IPS-18c (cell line): ENCODE measurements around the gene TBC1D19.

Experiments used
- H3K4me3 ChIP-seq: 2 replicates; pipeline ENCODE4 v1.7.0; 2013; ENCODE audit warnings: low read depth, mild to moderate bottlenecking, low read length, moderate library complexity; ENCODE audit not compliant: insufficient read depth
- H3K9me3 ChIP-seq: one replicate; pipeline ENCODE4 v1.6.1; 2013; ENCODE audit warnings: mild to moderate bottlenecking, low read length, moderate library complexity; ENCODE audit not compliant: control insufficient read depth, insufficient read depth

Gene TBC1D19

DNA sequence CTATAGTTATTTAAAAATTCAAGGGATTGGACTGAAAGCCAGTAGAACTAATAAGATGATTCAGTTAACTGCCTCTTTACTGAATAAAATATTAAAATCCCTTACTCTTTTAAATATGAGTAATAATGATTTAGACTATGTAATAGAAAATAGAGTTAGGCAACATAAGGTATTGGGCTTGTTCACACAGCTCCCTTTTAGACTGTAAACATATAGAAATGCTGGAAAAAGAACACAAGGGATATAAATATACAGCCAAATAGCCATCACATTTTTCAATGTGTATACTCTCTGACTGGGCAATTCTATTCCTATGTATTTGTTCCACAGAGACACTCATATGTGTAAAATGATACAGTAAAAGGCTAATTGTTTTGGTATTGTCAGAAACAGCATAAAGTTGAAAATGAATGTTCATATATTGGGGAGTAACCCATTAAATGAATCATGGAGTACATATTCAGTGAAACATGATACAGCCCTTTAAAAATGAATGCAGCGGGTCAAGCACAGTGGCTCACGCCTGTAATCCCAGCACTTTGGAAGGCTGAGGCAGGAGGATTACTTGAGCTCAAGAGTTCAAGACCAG lies 129.8 kb downstream of the TBC1D19 start:
- Histone ChIP-seq H3K4me3 (no peak overlapping the region), H3K9me3 (no peaks in the 10 kb centered on the region)

DNA sequence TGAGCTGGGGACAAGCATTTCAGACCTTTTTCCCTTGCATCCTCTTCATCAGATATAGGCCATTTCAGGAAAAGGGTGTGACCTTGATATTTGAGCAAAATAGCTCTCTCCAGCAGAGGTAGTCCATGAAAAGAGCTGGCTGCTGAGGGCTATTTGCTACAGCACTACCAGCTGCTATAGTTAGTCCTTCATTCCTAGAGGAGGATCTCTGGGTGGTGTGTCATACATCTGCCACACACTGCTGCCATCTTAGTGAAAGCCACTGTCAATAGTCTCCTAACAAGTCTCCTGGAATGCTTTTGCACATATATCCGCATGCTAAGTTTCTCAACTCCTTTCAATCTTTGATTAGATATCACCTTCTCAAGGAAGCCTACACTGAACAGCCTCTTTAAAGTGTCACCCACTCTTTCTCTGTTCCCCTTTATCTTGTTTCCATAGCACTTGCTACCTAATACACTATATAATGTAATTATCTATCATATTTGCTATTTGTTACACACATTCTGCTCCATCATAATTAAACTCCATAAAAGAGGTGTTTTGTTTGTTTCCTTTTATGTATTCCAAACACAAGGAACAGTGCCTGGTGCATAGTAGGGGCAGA lies 131.9 kb downstream of the TBC1D19 start:
- no peaks in the 10 kb centered on the region for H3K9me3 ChIP-seq
- H3K4me3 ChIP-seq: no peak overlapping the region

DNA sequence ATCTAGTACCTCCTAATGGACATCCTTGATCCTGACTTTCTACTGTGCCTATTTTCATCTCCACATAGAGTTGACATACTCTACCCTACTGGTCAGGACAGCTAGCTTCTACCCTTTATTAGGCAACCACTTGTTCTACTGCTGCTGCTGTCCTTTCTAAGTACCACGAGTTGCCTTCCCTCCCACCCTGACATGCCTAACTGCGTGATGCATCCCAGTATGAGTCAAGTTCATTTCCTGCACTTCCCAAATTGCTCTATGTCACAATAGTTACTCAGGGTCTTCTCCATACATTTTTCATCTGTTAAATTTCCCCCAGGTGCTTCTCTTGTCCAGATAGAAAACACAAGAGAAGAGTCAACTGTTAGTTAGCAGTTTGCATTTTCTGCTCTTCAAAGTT lies 133.4 kb downstream of the TBC1D19 start:
- Histone ChIP-seq H3K9me3 (no peaks in the 10 kb centered on the region), H3K4me3 (no peak overlapping the region)

DNA sequence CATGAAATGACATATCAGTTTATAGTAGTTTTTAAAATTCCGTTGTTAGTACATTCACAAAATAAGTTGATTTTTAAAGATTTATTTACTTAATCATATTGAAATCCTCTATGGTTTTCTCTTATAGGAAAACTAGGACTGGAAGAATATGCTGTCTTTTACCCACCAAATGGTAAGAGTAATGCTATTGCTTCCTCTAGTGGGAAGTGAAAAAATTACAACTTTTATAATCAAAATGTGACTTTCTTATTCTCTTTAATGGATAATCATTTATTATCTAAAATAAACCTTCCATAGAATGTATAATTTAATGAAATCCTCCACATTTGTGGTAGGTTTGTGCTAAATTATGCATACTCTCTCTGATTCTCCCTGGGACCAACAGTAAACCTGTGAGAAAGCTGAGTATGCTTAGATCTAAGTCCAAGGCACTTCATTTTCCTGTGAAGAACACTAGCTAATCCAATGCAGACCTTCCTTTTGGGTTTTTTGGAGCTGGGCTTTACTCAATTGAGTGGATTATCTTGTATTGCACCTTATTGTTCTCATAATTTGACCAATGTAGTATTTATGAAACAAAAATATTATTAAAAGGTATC lies 136.2 kb downstream of the TBC1D19 start:
- no peaks in the 10 kb centered on the region for H3K9me3 ChIP-seq
- no peak overlapping the region for H3K4me3 ChIP-seq

DNA sequence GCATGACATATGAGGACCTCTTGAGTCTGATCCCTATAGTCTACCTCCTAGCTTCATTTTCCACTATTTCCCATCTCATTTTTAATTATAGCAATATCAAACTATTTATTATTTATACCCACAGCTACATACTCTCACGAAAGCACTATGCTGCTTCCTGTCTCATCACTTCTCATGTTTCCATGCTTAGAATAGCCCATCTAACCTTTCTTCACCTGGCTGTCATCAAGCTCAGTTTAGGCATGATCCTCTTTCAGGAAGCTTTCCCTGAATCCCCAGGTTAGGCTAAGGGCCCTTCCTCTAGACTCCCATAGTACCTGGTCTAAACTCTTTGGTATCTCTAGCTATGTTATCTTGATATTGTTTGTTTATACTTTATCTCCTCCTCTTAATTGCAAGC lies 137.8 kb downstream of the TBC1D19 start:
- no peak overlapping the region for H3K4me3 ChIP-seq

DNA sequence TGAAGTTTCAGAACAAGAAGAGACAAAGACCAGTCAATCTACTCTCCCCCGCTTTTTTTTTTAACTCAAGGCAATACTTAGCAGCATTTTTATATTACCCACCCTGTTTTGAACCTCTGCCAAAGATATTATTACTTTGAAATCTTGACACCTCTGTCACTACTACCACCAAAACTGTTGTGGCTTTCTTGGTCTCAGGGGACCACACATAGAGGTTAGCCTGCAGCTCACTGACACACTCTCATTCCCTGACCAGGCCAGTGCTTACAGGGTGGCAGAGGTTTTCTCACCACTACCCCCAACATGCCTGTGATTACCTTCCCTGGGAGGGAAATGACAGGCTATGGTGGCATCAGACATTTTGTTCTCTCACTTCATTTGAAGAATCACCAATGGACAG lies 139.3 kb downstream of the TBC1D19 start:
- Histone ChIP-seq H3K4me3 (no peak overlapping the region), H3K9me3 (no peaks in the 10 kb centered on the region)

More for the DNA sequence above, 137.8 kb downstream of the TBC1D19 start:
- H3K9me3 ChIP-seq: no peaks in the 10 kb centered on the region

DNA sequence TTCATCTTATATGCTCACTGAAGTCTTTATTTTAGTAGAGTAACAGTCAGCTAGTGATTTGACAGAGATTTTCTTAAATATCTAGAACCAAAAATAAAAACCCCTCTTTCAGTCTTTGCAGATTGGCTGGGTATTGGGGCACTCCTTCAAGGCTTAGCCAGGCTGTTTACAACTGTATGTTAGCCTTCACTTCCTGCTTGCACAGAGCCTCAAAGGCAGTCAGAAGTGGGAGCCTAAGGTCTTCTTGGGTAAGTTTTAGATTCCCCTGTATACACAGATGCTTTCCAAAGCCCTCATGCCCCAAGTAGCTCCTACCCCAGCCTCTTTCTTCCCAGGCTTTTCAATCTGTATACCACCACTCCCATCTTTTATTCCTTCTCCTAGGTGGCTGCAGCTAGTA lies 140.7 kb downstream of the TBC1D19 start:
- H3K9me3 ChIP-seq: no peaks in the 10 kb centered on the region
- no peak overlapping the region for H3K4me3 ChIP-seq

DNA sequence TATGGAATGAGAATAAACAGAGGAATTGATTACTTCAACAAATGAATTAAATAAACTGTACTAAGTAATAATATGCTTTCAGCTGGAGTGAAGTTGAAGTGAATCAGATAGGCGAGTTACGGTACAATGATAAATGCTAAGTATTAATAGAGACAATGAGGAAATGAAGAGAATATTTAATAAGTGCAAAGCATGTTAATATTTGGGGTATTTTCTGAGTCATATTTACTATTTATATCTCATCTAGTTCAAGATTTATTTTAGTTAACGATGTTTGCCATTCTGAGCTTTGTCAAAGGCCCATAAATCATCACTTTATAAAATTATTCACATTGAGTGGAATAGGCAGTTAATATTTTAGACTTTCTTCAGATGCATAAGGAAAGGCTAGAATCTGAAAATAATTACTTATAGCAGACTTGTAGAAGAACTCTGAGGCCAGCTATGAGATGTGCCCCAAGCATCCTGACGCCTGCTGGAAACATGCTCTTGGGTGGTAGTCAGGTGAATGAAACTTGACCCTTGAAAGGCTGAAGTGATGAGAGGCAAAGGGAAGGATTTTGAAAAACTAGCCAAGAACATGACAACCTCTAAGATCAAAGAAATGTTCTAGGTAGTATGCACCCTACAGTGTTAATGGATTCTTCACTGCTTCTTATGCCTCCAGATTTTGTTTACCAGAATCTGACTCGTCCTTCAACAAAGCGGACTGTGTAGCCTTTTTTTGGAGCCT lies 142.9 kb downstream of the TBC1D19 start:
- H3K9me3 ChIP-seq: no peaks in the 10 kb centered on the region

DNA sequence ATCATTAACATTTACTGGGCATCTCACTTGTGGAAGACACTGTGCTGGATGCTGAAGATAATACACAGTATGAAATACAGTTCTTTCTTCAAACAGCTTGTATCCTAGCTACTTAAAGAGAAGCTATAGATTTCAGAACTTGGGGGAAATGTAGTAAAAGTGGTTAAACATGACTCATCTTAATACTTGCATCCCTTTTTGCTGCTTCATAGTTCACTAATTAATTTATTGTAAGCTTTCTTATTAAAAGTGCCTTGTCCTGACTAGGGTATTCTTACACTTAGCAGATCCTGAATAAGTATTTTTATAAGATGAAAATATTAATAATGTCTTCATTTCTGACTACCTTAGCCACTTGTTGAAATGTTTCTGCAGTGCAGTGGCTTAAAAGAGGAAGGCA lies 144.0 kb downstream of the TBC1D19 start:
- H3K9me3 ChIP-seq: no peaks in the 10 kb centered on the region
- no peak overlapping the region for H3K4me3 ChIP-seq

More for the DNA sequence above, 142.9 kb downstream of the TBC1D19 start:
- no peak overlapping the region for H3K4me3 ChIP-seq

DNA sequence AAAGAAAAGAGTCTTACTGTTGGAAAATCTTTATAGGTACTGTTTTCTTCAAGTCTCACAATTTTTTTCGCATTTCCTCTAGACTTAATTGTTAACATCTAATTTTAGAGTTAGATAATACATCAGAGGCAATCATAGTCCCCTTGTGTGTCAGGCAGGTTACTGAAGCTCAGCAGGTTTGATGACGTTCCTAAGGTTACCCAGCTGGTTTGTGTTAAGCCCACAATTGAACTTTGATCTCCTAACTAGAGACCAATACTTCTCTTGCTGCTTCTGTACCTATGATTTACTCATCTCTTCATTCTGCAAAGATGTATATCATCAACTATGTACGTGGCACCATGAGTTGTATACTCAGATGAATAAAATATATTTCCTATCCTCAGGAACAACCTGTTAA lies 145.1 kb downstream of the TBC1D19 start:
- H3K4me3 ChIP-seq: no peak overlapping the region
- H3K9me3 ChIP-seq: no peaks in the 10 kb centered on the region

DNA sequence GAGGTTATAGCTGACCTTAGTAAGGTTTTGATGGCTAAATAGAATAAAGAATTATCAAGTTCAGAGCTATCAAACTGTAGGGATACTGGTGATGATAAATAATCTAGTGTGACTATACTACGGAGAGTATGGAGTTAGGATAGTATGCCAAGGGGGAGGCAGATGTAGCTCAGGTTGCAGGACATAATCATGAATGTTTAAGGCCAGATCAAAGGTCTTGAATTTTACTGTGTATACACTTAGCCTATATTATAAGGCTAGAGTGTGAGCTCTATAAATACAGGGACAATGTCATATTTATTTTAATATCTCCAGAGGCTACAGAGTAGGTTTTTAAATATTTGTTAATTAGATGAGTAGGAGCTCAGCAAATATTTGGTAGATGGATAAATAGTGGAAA lies 145.7 kb downstream of the TBC1D19 start:
- no peak overlapping the region for H3K4me3 ChIP-seq
- H3K9me3 ChIP-seq: no peaks in the 10 kb centered on the region

DNA sequence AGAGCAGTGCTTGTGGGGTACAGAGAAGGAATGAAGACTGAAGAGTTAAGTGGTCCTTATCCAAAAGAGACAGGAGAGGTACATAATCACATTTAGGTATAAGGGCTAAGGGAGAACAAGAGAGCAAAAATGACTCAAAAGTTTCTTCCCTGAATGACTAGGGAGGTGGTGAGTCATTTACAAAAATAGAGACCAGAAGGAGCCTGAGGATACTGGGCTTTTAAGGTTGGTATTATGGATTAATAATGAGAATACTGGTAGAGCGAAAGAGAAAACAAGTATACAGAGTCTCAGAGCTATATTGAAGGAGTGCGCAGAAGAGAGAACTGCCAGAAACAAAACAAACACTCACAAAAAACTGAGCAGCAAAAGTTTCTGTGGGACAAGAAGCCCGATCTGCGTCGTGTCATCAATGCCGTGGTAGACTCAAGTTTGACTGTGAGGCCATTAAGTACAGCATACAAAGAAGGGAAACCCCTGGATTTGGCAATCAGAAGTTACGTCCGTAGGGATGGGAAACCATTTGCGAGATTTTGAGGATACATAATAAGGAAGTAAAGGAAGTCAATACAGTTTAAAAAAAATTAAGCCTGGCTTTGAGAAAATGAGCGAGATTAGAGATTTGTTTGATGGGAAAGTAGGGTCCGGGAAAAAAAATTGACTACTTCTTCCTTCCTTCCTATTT lies 147.6 kb downstream of the TBC1D19 start:
- no peak overlapping the region for H3K4me3 ChIP-seq
- no peaks in the 10 kb centered on the region for H3K9me3 ChIP-seq

DNA sequence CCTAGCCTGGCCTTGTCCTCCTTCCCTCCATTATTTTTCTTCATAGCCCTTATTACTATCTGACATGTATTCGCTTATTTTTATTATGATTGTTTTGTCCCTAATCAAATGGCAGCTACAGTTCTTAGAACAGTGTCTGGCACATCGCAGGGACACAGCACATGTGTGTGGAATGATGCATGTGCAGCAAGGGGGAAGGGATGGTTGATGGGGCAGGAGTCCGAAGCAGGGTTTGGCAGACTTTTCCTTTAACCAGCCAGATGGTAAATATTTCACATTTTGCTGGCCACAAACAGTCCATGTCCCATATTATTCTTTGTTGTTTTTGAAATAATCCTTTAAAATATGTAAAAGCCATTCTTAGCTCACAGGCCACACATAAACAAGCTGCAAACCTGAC lies 148.5 kb downstream of the TBC1D19 start:
- Histone ChIP-seq H3K9me3 (no peaks in the 10 kb centered on the region), H3K4me3 (no peak overlapping the region)

DNA sequence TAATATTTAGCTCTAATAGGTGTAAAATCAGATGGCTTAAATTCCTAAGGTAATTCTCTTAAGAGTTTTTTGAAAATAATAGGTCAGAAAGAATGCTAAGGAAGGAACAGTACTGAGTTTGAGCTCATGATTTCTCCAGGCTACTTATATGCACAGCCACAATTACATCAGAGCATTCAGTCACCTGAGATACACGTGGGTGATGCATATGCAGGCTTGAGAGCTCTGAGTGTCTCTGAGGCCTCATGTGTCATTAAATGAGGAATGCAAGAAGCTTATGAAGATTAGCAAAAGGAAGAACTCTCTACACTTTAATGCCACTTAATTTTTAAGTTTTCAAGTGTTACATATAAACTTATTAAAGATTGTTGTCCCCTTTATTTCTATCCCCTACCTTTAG lies 152.7 kb downstream of the TBC1D19 start:
- H3K9me3 ChIP-seq: no peaks in the 10 kb centered on the region
- no peak overlapping the region for H3K4me3 ChIP-seq

DNA sequence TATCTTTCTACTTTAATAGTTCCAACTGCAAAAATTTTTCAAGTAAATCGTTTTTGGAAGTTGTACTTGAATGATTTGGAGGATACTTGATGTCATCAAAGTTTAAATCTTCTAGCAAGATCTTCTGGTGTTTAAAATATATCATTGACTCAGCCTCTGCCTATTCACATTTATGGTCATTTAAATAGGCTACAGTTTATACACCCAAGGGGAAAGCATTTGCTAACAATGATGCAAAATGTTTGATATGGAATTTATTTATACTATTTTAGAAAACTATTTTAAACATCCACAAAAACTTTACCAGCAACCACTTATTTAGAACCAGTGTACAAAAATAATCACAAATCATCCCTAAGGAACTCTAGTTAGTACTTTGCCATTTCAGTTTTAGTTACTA lies 153.5 kb downstream of the TBC1D19 start:
- H3K9me3 ChIP-seq: no peaks in the 10 kb centered on the region
- H3K4me3 ChIP-seq: no peak overlapping the region

DNA sequence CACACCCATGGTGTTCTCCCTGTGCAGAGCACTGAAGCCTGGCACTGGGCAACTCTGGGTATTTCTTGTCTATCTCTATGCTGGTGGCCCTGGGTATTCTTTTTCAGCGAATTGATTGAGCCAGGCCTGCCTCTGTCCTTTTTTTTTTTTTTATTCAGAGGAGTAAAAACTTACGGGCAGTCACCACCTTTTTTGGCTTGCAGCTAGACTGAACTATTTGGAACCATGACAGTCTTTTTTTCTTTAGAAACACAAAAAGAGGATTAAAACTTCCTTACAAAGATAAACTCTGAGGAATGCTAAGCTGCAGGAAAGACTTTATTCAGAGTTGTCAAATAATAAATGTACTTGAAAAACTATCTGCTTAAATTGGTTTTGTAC lies 157.6 kb downstream of the TBC1D19 start:
- H3K9me3 ChIP-seq: no peaks in the 10 kb centered on the region
- no peak overlapping the region for H3K4me3 ChIP-seq

DNA sequence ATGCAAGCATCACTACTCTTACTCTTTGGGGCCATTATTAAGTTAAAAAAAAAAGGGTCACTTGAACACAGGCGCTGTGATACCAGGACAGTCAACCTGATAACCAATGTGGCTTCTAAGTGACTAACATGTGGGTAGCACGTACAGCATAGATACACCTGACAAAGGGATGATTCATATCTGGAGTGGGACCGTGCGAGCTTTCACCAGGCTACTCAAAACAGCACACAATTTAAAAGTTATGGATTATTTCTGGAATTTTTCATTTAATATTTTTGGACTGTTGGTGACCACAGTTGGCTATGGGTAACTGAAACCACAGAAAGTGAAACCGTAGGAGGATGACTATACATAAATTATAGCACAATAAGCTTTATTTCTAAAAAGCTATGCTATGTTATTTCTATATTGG lies 162.9 kb downstream of the TBC1D19 start:
- Histone ChIP-seq H3K4me3 (no peak overlapping the region), H3K9me3 (no peaks in the 10 kb centered on the region)

DNA sequence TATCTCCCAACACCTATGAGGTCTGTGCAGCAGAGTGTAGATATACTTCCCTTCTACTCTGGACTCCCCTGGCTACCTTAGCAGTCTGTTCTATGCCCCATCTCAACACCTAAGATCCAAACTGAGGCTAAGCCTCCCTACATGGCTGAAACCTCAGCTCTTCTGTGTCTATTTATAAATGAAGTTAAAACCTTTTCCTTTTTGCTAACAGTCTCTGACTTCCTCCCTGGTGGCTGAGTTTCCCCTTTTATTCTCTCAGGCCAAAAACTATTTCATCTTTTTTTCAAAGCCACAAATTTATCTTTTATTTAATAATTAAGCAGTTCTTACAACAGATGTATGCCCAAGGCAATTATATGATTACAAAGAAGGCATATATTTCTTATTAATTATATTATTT lies 164.9 kb downstream of the TBC1D19 start:
- no peaks in the 10 kb centered on the region for H3K9me3 ChIP-seq
- H3K4me3 ChIP-seq: no peak overlapping the region
